GM12878 (cell line): ENCODE data around the gene GARIN3. TPM values are rescaled to one million over a fixed set of nuclear protein-coding genes. Genes with fewer than 3 reads are reported as not detected.

Experiments
- ATAC-seq: fragments of 200-7000 bp; cut with Tn5 transposase; 3 replicates; pipeline ENCODE4 v1.9.1; 2020; ENCODE audit warnings: mild to moderate bottlenecking, moderate library complexity
- BruUV-seq: library from RNA; stranded (reverse); fragments of 400-500 nt; replicated peaks from 2 replicates; lab custom pipeline; 2021; lab: Mats Ljungman, UMichigan
- CTCF ChIA-PET: fragments of 300-600 bp; sonication (Branson Sonifier 250); formaldehyde crosslinking; extraction: SDS; loops from one replicate; lab custom pipeline; 2021; ENCODE audit warnings: inconsistent platforms; lab: Yijun Ruan, JAX
- POLR2A ChIA-PET: fragments of 350-600 bp; formaldehyde crosslinking; extraction: SDS; loops from one replicate; lab custom pipeline; 2021; ENCODE audit warnings: inconsistent platforms; lab: Charles Lee
- RAD21 ChIA-PET: fragments of 300-600 bp; sonication (Branson Sonifier 250); formaldehyde crosslinking; loops from one replicate; lab custom pipeline; 2023; ENCODE audit warnings: antibody characterized with exemption; ENCODE audit not compliant: unreplicated experiment; lab: Charles Lee
- SMC1A ChIA-PET: fragments of 300-600 bp; sonication (Branson Sonifier 250); formaldehyde crosslinking; loops from one replicate; lab custom pipeline; 2023; ENCODE audit not compliant: unreplicated experiment, uncharacterized antibody; lab: Charles Lee
- DNase-seq: peaks from one replicate; pipeline ENCODE4 v3.0.0-alpha.2; 2011; ENCODE audit warnings: low read depth, low spot score
- FAIRE-seq: peaks from 3 replicates; lab custom pipeline; 2011; peaks lifted over from hg19 to GRCh38; lab: Jason Lieb, UNC
- H2AFZ ChIP-seq: 2 replicates; pipeline ENCODE4 v1.6.0; 2011; ENCODE audit warnings: low read depth, low read length, control low read depth; ENCODE audit not compliant: control insufficient read depth
- H3K27ac ChIP-seq: 2 replicates; pipeline ENCODE4 v1.5.1; 2011; ENCODE audit warnings: control low read depth; ENCODE audit not compliant: control insufficient read depth, insufficient read depth
- H3K27me3 ChIP-seq, 2 experiments: replicated peaks in 1 of 2; 2 replicates each; pipeline versions ENCODE4 v1.6.0 to v1.6.1; 2011; ENCODE audit warnings: low read length in 1 of 2; ENCODE audit not compliant: control insufficient read depth in 2 of 2, insufficient read depth in 2 of 2
- H3K36me3 ChIP-seq, 2 experiments: 2 replicates each; pipeline ENCODE4 v1.5.1; 2011; ENCODE audit warnings: low read length in 1 of 2; ENCODE audit not compliant: control insufficient read depth in 2 of 2, insufficient read depth in 2 of 2
- H3K4me1 ChIP-seq: 2 replicates; pipeline ENCODE4 v1.6.1; 2011; ENCODE audit warnings: mild to moderate bottlenecking, low read length, moderate library complexity, mixed read lengths; ENCODE audit not compliant: control insufficient read depth, insufficient read depth
- H3K4me2 ChIP-seq: 2 replicates; pipeline ENCODE4 v1.6.0; 2011; ENCODE audit warnings: control low read depth; ENCODE audit not compliant: control insufficient read depth, insufficient read depth
- H3K4me3 ChIP-seq: fragments of 200-600 bp; sonication (generic); 2 replicates; pipeline ENCODE4 v1.5.1; 2016
- H3K79me2 ChIP-seq: 2 replicates; pipeline ENCODE4 v1.6.0; 2011; ENCODE audit warnings: low read length; ENCODE audit not compliant: control insufficient read depth, insufficient read depth
- H3K9ac ChIP-seq: 2 replicates; pipeline ENCODE4 v1.8.0; 2011; ENCODE audit warnings: low read length, control low read depth, mixed read lengths; ENCODE audit not compliant: control insufficient read depth, insufficient read depth
- H3K9me3 ChIP-seq: replicated peaks from 3 replicates; pipeline ENCODE4 v1.5.1; 2011; ENCODE audit warnings: mild to moderate bottlenecking, low read length; ENCODE audit not compliant: control insufficient read depth, insufficient read depth
- H4K20me1 ChIP-seq: 2 replicates; pipeline ENCODE4 v1.6.0; 2011; ENCODE audit not compliant: control insufficient read depth, insufficient read depth
- CHD1 ChIP-seq: IDR thresholded peaks from 2 replicates; pipeline ENCODE4 v1.6.1; 2012; ENCODE audit warnings: low read depth, low read length, improper control_type of control experiment
- CHD4 ChIP-seq: fragments of 200-600 bp; sonication (generic); IDR thresholded peaks from 2 replicates; pipeline ENCODE4 v1.6.1; 2016; ENCODE audit warnings: mild to moderate bottlenecking
- FOS ChIP-seq: IDR thresholded peaks from 3 replicates; pipeline ENCODE4 v1.6.1; 2011; ENCODE audit warnings: borderline replicate concordance; ENCODE audit not compliant: insufficient read length; ENCODE audit errors: extremely low read depth
- FOXM1 ChIP-seq: IDR thresholded peaks from 2 replicates; pipeline ENCODE4 v1.6.1; 2012; ENCODE audit warnings: low read depth, mild to moderate bottlenecking, inconsistent platforms, low read length, moderate library complexity
- GABPA ChIP-seq: IDR thresholded peaks from 2 replicates; pipeline ENCODE4 v1.6.1; 2014; ENCODE audit warnings: antibody characterized with exemption, low read depth, mild to moderate bottlenecking, inconsistent platforms
- MTA2 ChIP-seq: fragments of 450-650 bp; IDR thresholded peaks from 2 replicates; pipeline ENCODE4 v1.6.1; 2016; ENCODE audit warnings: low read depth, mild to moderate bottlenecking, moderate library complexity
- NR2C2 ChIP-seq: IDR thresholded peaks from 2 replicates; pipeline ENCODE4 v1.6.1; 2011; ENCODE audit warnings: borderline replicate concordance, low read depth; ENCODE audit not compliant: control insufficient read depth, insufficient read length
- PAX5 ChIP-seq: IDR thresholded peaks from 2 replicates; pipeline ENCODE4 v1.6.1; 2011; ENCODE audit warnings: low read depth, low read length, borderline replicate concordance
- POLR2AphosphoS5 ChIP-seq: IDR thresholded peaks from 2 replicates; pipeline ENCODE4 v1.6.1; 2011; ENCODE audit warnings: mild to moderate bottlenecking, low read length, inconsistent platforms
- PRDM15 ChIP-seq: fragments of 450-650 bp; formaldehyde crosslinking; IDR thresholded peaks from 2 replicates; pipeline ENCODE4 v1.4.0; 2020; ENCODE audit warnings: mild to moderate bottlenecking, moderate library complexity
- SMC3 ChIP-seq: IDR thresholded peaks from 2 replicates; pipeline ENCODE4 v1.6.1; 2011; ENCODE audit warnings: low read length, improper control_type of control experiment, borderline replicate concordance
- ZNF687 ChIP-seq: fragments of 450-650 bp; IDR thresholded peaks from 2 replicates; pipeline ENCODE4 v1.6.1; 2017; ENCODE audit warnings: mild to moderate bottlenecking, moderate library complexity
- WGBS: methylation state at CpG from one replicate; pipeline ENCODE4 v1.1.6; 2016; ENCODE audit warnings: low lambda C conversion rate; ENCODE audit not compliant: insufficient replicate concordance, insufficient coverage; ENCODE audit errors: missing lambda C conversion rate; 5-methylcytosine and 5-hydroxymethylcytosine counted together
- in situ Hi-C: fragments of 300-500 bp; cut with MboI; formaldehyde crosslinking; loops from 9 replicates; pipeline ENCODE4 v1.14.3; 2018; ENCODE audit warnings: mixed read lengths
- intact Hi-C: fragments of 100-400 bp; cut with micrococcal nuclease; formaldehyde crosslinking; loops from one replicate; pipeline ENCODE4 v1.14.2; 2022; ENCODE audit not compliant: unreplicated experiment
- polyA plus RNA-seq, 11 experiments: library from polyadenylated mRNA; depleted of rRNA in 4 of 11; unstranded in 6 of 11; stranded (reverse) in 5 of 11; fragments of >200 nt; fragmentation: Nextera tagmentation in 4 of 11; fragmentation: Illumina TruSeq in 1 of 11; extraction: Ambion mirVana in 4 of 11; extraction: Trizol in 1 of 11; gene quantifications; 1 replicate in 1 of 11; 2 replicates in 10 of 11; pipeline versions ENCODE4 v1.2.1 to v1.2.3, GENCODE V29; 2011 to 2016; ENCODE audit warnings: inconsistent platforms in 2 of 11, missing spikeins in 2 of 11, low read depth in 1 of 11
- total RNA-seq, 4 experiments: library from RNA; depleted of rRNA in 3 of 4; stranded (reverse); fragments of >200 nt in 3 of 4; fragmentation: Illumina TruSeq in 1 of 4; extraction: Trizol in 1 of 4; gene quantifications; 2 replicates each; pipeline versions ENCODE4 v1.2.1 to v1.2.3, GENCODE V29; 2013 to 2021
- TF ChIP-seq, protein P1 (sequence below): IDR thresholded peaks from 2 replicates; pipeline ENCODE4 v1.6.1; 2012; ENCODE audit warnings: low read depth, low read length, improper control_type of control experiment
- TF ChIP-seq, protein P2 (sequence below): IDR thresholded peaks from 2 replicates; pipeline ENCODE4 v1.6.1; 2012; ENCODE audit warnings: low read depth, low read length, improper control_type of control experiment

The GARIN3 gene
- total and polyA plus RNA-seq, 10 of the 15 experiments (the other 5 are each of a cell fraction or from before 2014, with no cell fraction given) = 0.15 TPM; not detected in 9

DNA sequence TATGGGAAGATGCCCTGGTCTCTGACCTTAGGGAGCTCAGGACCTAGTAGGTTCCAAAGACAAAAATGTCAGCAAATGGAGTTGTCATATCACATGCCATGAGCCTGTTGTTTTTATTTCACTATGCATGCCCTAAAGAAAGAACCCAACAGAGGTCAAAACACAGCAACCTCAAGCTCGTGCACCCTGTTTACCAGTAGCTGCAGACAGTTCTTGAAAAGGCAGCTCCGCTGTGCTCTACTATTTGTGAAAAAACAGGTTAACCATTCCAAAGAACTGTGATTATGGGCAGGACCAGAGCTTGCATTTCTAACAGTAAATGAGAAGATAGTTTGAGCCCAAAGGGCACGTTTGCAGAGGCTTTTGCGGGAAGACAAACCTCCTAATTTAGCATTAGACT lies 37.4 kb upstream of the GARIN3 start:
- no TSS peak for BruUV-seq
- H4K20me1 ChIP-seq = no peaks in the 10 kb centered on the region; the same call in 1 of the 2 replicates
- intact Hi-C loops (no loop called here), in situ Hi-C loops (no loop called here)
- no peak overlapping the region for H3K4me3 ChIP-seq
- 89% methylated on average over 4 of the region's 4 CpGs for WGBS
- no peaks in the 10 kb centered on the region for H3K4me1 ChIP-seq
- no peak for FAIRE-seq
- no peak for ATAC-seq
- no peak overlapping the region for H2AFZ ChIP-seq
- H3K36me3 ChIP-seq = no peaks in the 10 kb centered on the region
- ChIA-PET RAD21 (interaction anchor here (1.1 to 1.2 kb wide), 2 partner anchors 12 to 54 kb away, joined by 3 to 4 read pairs; no protein-coding TSS in a partner anchor), CTCF (interaction anchor here (0.9 to 1.2 kb wide), 5 partner anchors 8 to 51 kb away, joined by 3 to 4 read pairs (median 4); no protein-coding TSS in a partner anchor), SMC1A (interaction anchor here (0.5 to 1.9 kb wide), 5 partner anchors 9 to 538 kb away, joined by 3 to 6 read pairs (median 3); no protein-coding TSS in a partner anchor), POLR2A (interaction anchor here (1.2 to 1.3 kb wide), 2 partner anchors 13 to 47 kb away, joined by 3 read pairs; no protein-coding TSS in a partner anchor)
- no peak for DNase-seq
- no peaks in the 10 kb centered on the region for H3K27me3 ChIP-seq
- no peak overlapping the region for H3K4me2 ChIP-seq
- H3K9me3 ChIP-seq = no peaks in the 10 kb centered on the region; the same call in 2 of the 3 replicates
- no peak overlapping the region for H3K9ac ChIP-seq
- no peaks in the 10 kb centered on the region for H3K79me2 ChIP-seq
- H3K27ac ChIP-seq = no peak overlapping the region
- TF ChIP-seq POLR2AphosphoS5 = no peak
- no peak for TF ChIP-seq PRDM15 (CRISPR knock-in tag)
- no peak for TF ChIP-seq GABPA
- no peak for TF ChIP-seq MTA2
- no peak for TF ChIP-seq NR2C2
- TF ChIP-seq ZNF687 = no peak
- TF ChIP-seq CHD1 = no peak
- TF ChIP-seq, protein P1, sequence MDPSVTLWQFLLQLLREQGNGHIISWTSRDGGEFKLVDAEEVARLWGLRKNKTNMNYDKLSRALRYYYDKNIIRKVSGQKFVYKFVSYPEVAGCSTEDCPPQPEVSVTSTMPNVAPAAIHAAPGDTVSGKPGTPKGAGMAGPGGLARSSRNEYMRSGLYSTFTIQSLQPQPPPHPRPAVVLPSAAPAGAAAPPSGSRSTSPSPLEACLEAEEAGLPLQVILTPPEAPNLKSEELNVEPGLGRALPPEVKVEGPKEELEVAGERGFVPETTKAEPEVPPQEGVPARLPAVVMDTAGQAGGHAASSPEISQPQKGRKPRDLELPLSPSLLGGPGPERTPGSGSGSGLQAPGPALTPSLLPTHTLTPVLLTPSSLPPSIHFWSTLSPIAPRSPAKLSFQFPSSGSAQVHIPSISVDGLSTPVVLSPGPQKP = no peak
- TF ChIP-seq CHD4 = no peak
- no peak for TF ChIP-seq FOXM1
- TF ChIP-seq PAX5 = no peak
- TF ChIP-seq, protein P2, sequence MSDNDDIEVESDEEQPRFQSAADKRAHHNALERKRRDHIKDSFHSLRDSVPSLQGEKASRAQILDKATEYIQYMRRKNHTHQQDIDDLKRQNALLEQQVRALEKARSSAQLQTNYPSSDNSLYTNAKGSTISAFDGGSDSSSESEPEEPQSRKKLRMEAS = no peak
- TF ChIP-seq FOS = no peak
- no peak for TF ChIP-seq SMC3
